Non-pigmented ciliary epithelial cell (primary cell): Measurements from ENCODE around the gene ARHGEF17.

ENCODE experiments used
- DNase-seq: peaks from one replicate; pipeline ENCODE4 v3.0.0-alpha.2; 2010; ENCODE audit warnings: low read depth

The ARHGEF17 gene

GRCh38 chr11:73406619-73407018 lies 98.5 kb downstream of the ARHGEF17 start:
- no peak for DNase-seq

- no peak for DNase-seq
Observed at GRCh38 chr11:73409431-73409830, 101.4 kb downstream of the ARHGEF17 start.

- no peak for DNase-seq
Observed at GRCh38 chr11:73410627-73411026, 102.6 kb downstream of the ARHGEF17 start.

DNA sequence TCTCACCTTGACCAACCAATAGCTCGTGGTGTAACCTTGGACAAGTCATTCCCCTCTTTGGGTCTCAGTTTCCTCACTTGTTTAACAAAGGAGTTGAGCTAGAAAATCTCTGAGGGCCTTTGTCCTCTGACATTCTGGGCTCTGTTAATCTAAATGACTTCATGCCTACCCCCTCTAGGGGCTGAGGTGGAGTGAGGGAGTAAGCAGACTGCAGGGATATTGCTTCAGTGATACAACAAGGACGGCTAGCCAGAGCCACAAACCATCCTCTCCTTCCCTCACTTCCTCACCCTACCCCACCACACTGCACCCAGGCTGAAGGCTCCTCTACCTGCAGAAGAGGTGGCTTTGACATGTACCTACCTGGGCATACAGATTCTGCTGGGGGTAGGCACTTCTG lies 103.0 kb downstream of the ARHGEF17 start:
- no peak for DNase-seq

DNA sequence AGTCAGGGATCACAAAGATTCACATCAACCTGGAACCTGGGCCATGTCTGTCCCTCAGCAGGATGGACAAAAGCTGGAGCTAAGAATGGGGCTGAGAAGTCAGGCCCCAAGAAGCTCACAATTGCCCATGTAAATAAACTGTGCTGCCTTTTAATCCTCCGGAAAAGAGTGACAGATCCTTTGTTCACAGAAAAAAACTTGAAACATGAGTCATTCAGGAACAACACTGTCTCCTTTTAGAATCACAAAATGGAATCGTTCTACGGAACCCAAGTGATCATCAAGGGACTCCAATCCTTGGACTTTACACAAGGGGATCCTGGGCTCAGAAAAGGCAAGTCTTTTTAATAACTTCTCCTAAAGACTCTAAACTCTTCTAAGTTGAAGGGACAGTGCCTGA lies 104.2 kb downstream of the ARHGEF17 start:
- no peak for DNase-seq

DNA sequence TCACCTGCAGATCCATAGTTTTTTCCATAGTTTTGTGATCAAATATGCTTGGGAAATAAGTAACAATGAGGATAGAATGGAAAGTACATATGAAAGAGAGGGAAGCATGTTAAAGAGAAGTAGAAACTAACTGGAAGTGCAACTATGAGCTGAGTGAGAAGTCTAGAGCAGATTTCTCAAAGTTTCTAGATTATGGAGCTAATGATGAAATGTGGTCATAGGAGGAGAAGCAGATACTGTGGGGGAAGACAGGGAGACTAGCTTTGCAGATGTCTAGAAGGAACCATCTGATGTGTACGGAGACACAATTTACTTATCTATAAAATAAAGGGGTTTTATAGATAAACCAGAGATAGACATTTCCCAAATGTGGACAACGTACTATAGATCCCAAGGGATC lies 105.2 kb downstream of the ARHGEF17 start:
- DNase-seq = no peak

DNA sequence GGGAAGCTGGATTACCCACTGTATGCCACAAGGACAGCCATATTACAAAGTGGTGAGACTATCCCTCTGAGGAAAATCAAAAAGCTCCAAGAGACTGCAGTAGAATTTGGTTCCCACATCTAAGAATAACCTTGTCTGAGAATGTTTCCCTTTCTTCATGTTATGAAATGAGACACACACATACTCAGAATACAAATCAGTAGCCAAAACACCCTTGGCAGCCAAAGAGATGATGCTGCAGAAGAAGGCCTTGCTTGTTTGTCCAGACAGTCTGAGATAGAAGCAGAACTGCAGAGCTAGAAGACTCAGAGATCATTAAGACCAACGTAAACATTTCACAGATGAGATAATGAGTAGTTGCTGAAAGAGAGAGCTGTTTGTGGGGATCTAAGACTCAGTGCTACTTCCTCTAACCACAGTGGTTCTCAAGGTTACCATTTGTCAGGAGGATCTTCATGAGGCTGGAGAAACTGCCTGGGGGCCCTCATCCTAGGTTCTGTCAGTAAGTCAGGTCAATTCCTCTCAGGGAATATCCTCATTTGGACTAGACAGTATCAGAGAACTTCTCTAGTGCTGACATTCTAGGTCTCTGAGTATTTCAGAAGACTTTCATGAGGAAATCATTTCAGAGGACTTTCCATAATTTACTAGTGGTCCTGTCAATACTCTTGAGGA lies 107.0 kb downstream of the ARHGEF17 start:
- no peak for DNase-seq

GRCh38 chr11:73415854-73416615 lies 108.0 kb downstream of the ARHGEF17 start:
- no peak for DNase-seq

- DNase-seq = no peak
Observed at GRCh38 chr11:73416786-73417185, 108.7 kb downstream of the ARHGEF17 start.
